Measurements from ENCODE around the gene SNRPA1.

Gene SNRPA1

DNA sequence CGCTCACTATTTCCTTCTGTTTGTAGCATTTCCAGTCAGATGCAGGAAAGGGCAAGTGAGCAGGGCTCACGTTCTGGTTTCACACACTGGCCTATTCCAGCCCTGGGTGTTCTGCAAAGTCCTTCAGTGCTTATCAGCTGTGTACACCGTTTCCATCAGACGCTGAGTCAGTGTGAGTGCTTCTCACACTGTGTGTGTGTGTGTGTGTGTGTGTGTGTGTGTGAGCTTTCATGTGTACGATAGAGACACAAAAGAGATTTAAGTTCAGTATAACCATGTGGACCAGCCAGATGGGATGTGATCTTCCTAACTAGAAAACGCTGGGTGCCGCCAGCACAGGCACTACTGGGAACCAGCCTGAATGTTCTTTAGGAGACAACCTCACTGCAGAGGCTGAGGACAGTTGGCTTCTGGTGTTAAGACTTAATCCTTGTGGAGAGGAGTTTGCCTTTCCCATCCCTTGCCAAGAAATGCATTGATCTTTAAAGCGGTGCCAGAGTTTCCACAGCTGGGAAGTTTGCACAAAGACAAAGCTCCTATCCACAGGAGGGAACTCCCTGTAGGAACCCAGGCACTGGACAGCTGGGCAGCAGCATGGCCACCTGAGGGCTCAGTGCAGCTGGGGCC, 39.3 kb downstream of the SNRPA1 start:
- TF ChIP-seq ZFX (IDR thresholded peaks at IDR 0.05): no peak
- TF ChIP-seq, protein P1, sequence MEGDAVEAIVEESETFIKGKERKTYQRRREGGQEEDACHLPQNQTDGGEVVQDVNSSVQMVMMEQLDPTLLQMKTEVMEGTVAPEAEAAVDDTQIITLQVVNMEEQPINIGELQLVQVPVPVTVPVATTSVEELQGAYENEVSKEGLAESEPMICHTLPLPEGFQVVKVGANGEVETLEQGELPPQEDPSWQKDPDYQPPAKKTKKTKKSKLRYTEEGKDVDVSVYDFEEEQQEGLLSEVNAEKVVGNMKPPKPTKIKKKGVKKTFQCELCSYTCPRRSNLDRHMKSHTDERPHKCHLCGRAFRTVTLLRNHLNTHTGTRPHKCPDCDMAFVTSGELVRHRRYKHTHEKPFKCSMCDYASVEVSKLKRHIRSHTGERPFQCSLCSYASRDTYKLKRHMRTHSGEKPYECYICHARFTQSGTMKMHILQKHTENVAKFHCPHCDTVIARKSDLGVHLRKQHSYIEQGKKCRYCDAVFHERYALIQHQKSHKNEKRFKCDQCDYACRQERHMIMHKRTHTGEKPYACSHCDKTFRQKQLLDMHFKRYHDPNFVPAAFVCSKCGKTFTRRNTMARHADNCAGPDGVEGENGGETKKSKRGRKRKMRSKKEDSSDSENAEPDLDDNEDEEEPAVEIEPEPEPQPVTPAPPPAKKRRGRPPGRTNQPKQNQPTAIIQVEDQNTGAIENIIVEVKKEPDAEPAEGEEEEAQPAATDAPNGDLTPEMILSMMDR (conservative IDR thresholded peaks at IDR 0.05): no peak
- H3K27ac ChIP-seq: no peak overlapping the region

GRCh38 chr15:101255051-101255395, 40.0 kb downstream of the SNRPA1 start:
- TF ChIP-seq, protein P1 (conservative IDR thresholded peaks at IDR 0.05): no peak
- TF ChIP-seq ZFX (IDR thresholded peaks at IDR 0.05): no peak
- H3K27ac ChIP-seq: no peak overlapping the region

GRCh38 chr15:101254157-101255050, 40.6 kb downstream of the SNRPA1 start:
- no peak for TF ChIP-seq ZFX (IDR thresholded peaks at IDR 0.05)
- TF ChIP-seq, protein P1 (conservative IDR thresholded peaks at IDR 0.05): no peak
- no peak overlapping the region for H3K27ac ChIP-seq

DNA sequence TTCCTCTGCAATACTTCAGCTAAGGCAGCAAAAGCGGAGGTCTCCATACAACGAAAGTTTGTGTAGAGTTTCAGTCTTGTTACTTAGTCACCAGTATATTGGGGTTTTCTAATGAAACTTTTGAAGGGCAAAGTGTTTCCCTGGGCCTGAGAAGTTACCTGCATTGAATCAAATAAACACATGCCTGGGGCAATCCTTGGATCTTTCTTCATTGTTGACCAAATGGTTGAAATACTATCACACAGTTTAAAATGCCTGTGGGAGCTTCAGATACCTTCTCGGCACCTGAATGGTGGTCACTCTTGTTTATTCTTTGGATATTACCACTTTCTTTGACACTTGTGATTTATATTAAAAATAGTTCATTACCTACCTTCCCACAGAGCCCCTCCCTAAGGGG, 42.2 kb downstream of the SNRPA1 start:
- peak overlapping the region; percentile 68; the same call in 1 of the 2 replicates for H3K27ac ChIP-seq
- TF ChIP-seq, protein P1 (conservative IDR thresholded peaks at IDR 0.05): no peak
- no peak for TF ChIP-seq ZFX (IDR thresholded peaks at IDR 0.05)

DNA sequence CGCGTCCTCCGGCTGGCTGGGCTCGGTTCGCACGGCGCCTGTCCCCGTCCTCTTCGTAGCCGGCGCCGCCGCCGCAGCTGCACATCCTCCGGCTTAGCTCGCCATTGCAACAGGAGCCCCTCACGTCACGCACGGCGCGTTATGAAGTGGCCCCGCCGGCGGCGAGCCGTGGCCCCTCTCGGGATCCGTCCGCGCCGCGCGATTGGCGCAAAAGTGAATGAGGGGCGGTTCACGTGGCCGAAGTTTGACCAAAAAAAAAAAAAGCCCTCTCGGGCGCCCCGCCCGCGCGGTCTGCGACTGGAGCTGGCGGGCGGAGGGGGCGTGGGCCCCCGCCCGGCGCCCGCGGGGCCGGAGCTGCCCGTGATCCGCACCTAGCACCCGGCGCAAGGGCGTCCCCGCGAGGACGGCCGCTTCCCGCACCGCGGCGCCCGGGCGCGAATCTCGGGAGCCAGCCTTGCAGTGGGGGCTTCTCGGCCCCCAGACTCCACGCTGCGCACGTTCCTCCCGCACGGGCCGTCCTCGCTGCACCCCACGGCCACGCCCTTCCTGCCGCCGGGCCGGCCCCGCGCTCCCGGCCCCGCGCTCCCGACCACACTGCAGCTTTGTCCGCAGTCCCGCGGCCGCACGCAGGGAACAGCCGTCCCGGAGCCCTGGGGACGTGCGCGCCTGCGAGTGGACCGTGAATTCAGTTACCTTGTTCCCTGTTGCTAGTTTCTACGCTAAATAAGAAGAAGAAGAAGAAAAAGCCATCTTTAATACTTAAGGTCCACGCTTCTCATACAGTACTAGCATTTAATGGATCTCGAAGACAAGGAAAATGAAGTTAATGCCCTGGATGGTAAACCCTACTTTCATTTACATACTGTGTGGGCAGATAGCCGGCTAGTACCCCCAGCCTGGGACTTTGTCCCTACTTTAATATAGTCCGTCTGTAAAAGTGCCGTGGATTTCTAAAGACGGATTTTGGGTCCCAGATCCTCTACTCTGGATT, 42.9 kb downstream of the SNRPA1 start, which contains the start of gene CHSY1:
CHSY1 (minus strand) TSS at position 219 of the 991 bp plus-strand sequence. CDS start 592 bp downstream, outside the sequence.
- H3K27ac ChIP-seq: peak within 1 kb of the TSS; percentile 68
- TF ChIP-seq ZFX (IDR thresholded peaks at IDR 0.05): no peak; the same call in 1 of the 2 replicates
- TF ChIP-seq, protein P1 (conservative IDR thresholded peaks at IDR 0.05): peak; percentile 45

- TF ChIP-seq, protein P1 (conservative IDR thresholded peaks at IDR 0.05): no peak
- TF ChIP-seq ZFX (IDR thresholded peaks at IDR 0.05): peak; percentile 56
- peak overlapping the region; percentile 68 for H3K27ac ChIP-seq
These were observed 43.9 kb downstream of the SNRPA1 start for GRCh38 chr15:101250873-101251829.
